BE2C (cell line): ENCODE data around the gene HORMAD2.
A peak's percentile ranks its signal among the peaks of the same experiment; 100 is the strongest.
"Not testable (repeated sequence)": the region's sequence is repeated elsewhere in the genome, so short reads cannot be mapped to it uniquely, and the experiment has no call there.

Source experiments
- DNase-seq: peaks from one replicate; pipeline ENCODE4 v3.0.0-alpha.2; 2020
- H3K27me3 ChIP-seq: fragments of 250-450 bp; sonication (Bioruptor Pico); 2 replicates; pipeline ENCODE4 v1.5.1; 2020; ENCODE audit warnings: mild to moderate bottlenecking
- H3K36me3 ChIP-seq: fragments of 250-450 bp; sonication (Bioruptor Pico); 2 replicates; pipeline ENCODE4 v1.5.1; 2020; ENCODE audit warnings: mild to moderate bottlenecking
- H3K4me1 ChIP-seq: fragments of 250-450 bp; sonication (Bioruptor Pico); 2 replicates; pipeline ENCODE4 v1.5.1; 2020
- H3K4me3 ChIP-seq: 2 replicates; pipeline ENCODE4 v1.5.1; 2011; ENCODE audit warnings: low read depth, low read length
- H3K9me3 ChIP-seq: fragments of 250-450 bp; sonication (Bioruptor Pico); 2 replicates; pipeline ENCODE4 v1.5.1; 2020
- TF ChIP-seq, protein P1 (sequence below): IDR thresholded peaks from 2 replicates; pipeline ENCODE4 v1.5.1; 2012; ENCODE audit warnings: mild to moderate bottlenecking, low read depth, low read length

HORMAD2 gene

DNA sequence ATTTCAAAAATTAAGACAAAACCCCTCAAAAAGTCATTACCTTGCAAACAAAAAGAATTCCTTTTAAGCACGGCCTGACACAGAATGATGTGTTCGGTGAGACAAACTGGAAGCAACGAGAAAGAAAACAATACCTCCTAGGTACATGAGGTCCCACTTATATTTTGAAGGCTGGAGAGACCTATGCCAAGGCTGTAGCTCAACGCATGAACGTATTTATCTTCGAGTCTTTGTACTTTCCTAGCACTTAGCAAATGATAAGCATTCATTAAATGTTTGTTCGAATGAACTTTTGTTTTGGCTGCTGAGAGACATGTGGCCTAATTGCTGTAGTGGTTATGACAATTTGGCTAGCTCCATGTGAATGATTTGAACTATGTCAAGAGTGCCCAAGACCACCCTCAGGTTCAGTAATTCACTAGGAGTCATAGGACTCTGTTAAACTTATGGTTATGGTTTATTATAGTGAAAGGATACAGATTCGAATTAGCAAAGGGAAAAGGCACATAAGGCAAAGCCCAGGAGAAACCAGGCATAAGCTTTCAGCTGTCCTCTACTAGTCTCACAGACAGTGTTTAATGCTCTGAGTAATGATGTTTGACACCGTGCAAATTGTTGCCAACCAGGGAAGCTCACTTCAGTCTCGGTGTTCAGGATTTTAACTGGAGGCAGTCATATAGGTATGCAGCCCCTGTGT is 26.0 kb upstream of the HORMAD2 start:
- Histone ChIP-seq H3K9me3 (no peaks in the 10 kb centered on the region), H3K27me3 (no peaks in the 10 kb centered on the region), H3K36me3 (no peaks in the 10 kb centered on the region; the same call in 1 of the 2 replicates), H3K4me3 (no peak overlapping the region), H3K4me1 (peaks cover 10% of the 10 kb centered on the region)
- peak; percentile 35 for DNase-seq
- TF ChIP-seq, protein P1, sequence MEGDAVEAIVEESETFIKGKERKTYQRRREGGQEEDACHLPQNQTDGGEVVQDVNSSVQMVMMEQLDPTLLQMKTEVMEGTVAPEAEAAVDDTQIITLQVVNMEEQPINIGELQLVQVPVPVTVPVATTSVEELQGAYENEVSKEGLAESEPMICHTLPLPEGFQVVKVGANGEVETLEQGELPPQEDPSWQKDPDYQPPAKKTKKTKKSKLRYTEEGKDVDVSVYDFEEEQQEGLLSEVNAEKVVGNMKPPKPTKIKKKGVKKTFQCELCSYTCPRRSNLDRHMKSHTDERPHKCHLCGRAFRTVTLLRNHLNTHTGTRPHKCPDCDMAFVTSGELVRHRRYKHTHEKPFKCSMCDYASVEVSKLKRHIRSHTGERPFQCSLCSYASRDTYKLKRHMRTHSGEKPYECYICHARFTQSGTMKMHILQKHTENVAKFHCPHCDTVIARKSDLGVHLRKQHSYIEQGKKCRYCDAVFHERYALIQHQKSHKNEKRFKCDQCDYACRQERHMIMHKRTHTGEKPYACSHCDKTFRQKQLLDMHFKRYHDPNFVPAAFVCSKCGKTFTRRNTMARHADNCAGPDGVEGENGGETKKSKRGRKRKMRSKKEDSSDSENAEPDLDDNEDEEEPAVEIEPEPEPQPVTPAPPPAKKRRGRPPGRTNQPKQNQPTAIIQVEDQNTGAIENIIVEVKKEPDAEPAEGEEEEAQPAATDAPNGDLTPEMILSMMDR = no peak

DNA sequence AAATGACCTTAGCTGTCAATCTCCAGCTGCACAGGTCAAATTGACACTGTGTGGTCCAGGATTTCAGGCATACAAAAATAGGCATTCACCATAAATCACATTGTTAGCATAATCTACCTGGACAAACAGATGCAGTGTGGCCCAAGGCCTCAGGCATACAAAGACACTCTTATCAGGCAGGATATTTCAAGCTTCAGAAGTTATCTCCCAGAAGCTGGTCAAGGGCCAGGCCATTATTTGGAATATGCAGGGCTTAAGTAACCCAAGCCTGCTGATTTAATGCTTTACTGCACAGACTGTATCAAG is 25.5 kb upstream of the HORMAD2 start:
- TF ChIP-seq, protein P1 = no peak
- peaks cover 10% of the 10 kb centered on the region for H3K4me1 ChIP-seq
- no peak overlapping the region for H3K4me3 ChIP-seq
- H3K9me3 ChIP-seq = no peaks in the 10 kb centered on the region
- H3K27me3 ChIP-seq = no peaks in the 10 kb centered on the region
- H3K36me3 ChIP-seq = no peaks in the 10 kb centered on the region; the same call in 1 of the 2 replicates
- peak; percentile 47 for DNase-seq

DNA sequence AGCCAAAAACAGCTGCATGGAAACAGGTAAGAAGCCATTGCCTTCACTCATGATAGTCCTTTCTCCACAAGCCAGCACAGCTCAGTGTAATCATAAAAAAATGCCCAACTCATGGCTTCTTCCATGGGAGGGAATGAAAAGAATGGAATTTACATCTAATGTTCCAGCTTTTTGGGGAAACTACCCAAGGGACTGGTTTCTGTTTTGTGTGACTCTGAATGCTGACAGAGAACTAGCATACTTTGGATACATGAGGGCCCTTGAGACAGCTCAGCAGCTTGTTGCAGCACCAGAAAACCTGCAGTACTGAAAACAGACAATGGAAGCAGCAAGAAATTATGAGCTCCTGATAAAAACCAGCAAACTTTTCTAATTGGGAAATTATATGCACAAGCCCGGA is 24.2 kb upstream of the HORMAD2 start:
- Histone ChIP-seq H3K4me3 (no peak overlapping the region), H3K9me3 (no peaks in the 10 kb centered on the region), H3K27me3 (no peaks in the 10 kb centered on the region), H3K4me1 (peaks cover 10% of the 10 kb centered on the region), H3K36me3 (no peaks in the 10 kb centered on the region; the same call in 1 of the 2 replicates)
- TF ChIP-seq, protein P1 = no peak
- DNase-seq = no peak

DNA sequence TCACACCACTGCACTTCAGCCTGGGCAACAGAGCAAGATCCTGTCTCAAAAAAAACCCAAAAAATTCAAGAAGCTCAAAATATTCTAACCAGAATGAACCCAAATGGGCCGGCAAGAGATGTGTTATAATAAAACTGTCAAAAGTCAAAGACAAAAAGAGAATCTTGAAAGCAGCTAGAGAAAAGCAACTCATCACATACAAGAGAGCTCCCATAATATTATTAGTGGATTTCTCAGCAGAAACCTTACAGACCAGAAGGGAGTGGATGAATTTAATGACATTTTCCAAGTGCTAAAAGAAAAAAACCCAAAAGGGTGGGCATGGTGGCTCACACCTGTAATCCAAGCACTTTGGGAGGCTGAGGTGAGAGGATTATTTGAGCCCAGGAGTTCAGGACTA is 22.9 kb upstream of the HORMAD2 start:
- H3K9me3 ChIP-seq = no peaks in the 10 kb centered on the region
- no peak overlapping the region for H3K4me3 ChIP-seq
- DNase-seq = no peak
- TF ChIP-seq, protein P1 = no peak
- no peaks in the 10 kb centered on the region; the same call in 1 of the 2 replicates for H3K36me3 ChIP-seq
- peaks cover 10% of the 10 kb centered on the region for H3K4me1 ChIP-seq
- no peaks in the 10 kb centered on the region for H3K27me3 ChIP-seq

DNA sequence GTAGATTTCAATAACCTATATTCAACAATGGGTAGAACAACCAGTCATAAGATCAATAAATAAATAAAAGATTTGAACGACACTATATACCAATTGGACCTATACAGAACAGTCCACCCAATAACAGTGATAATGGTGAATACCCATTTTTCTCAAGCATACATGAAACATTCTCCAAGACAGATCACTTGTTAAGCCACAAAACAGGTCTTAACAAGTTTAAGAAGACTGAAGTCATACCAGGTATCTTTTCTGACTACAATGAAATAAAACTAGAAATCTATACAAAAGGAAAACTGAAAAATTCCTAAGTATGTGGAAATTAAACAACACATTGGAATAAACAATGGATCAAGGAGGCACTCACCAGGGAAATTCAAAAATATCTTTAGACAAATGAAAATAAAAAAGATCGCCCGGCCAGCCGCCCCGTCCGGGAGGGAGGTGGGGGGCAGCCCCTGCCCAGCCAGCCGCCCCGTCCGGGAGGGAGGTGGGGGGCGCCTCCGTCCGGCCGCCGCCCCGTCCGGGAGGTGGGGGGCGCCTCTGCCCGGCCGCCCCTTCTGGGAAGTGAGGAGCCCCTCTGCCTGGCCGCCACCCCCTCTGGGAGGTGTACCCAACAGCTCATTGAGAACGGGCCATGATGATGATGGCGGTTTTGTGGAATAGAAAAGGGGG is 20.8 kb upstream of the HORMAD2 start:
- not testable (repeated sequence) for H3K4me3 ChIP-seq, H3K9me3 ChIP-seq, H3K36me3 ChIP-seq, H3K27me3 ChIP-seq, H3K4me1 ChIP-seq, DNase-seq

DNA sequence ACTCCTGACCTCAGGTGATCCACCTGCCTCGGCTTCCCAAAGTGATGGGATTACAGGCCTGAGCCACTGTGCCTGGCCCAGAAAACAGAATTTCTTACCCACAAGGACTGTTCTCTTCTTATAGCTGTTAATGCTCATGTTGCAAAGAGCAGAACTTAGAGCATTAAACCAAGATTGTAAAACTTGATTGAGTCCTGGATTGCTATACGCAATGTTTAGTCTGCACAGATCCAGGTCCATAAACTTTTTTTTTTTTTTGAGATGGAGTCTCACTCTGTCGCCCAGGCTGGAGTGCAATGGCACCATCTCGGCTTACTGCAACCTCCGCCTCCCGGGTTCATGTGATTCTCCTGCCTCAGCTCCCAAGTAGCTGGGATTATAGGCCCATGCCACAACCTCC is 19.2 kb upstream of the HORMAD2 start:
- H3K4me3 ChIP-seq, DNase-seq, H3K27me3 ChIP-seq, H3K36me3 ChIP-seq, H3K4me1 ChIP-seq, H3K9me3 ChIP-seq: not testable (repeated sequence)

DNA sequence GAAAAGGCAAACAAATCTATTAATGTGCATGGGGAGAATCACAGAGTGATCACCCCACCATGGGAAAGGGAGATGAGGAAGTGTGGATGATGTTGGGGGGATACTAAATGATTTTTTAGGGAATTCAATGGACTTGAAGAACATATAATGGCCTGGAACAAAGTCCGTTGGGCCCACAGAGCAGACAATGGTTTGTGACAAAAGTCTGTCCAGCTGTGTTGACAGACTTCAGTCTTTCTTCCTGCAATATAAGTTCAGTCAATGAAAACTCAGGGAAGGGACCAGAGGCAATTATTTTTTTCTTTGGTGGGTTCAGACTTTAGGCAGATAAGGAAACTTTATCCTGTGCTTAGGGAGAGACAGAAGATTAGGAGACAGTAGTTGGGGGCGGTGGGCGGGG is 18.0 kb upstream of the HORMAD2 start:
- Histone ChIP-seq H3K27me3 (no peaks in the 10 kb centered on the region), H3K9me3 (0 out of 2 replicates have a peak, but pooled peaks cover 2% of the 10 kb centered on the region), H3K4me1 (no peaks in the 10 kb centered on the region), H3K36me3 (no peaks in the 10 kb centered on the region), H3K4me3 (no peak overlapping the region)
- TF ChIP-seq, protein P1 = no peak
- no peak for DNase-seq
